ENCODE results near the gene EPB41L1. TPM values are rescaled to one million over a fixed set of nuclear protein-coding genes. Genes with fewer than 3 reads are reported as not detected.

The EPB41L1 gene
- total RNA-seq, 2 experiments from 2014 or later = 1.0 to 2.2 TPM

GRCh38 chr20:36153204-36153603 is 1.3 kb upstream of the EPB41L1 start:
- DNase-seq = no peak
- intact Hi-C loops (cut with micrococcal nuclease) = no loop called here
- Mint-ChIP-seq H3K27ac (no peak overlapping the region), H3K36me3 (ENCODE audit: low read depth) (no peaks in the 10 kb centered on the region), H3K4me3 (no peak overlapping the region), H3K4me1 (ENCODE audit: low read depth) (peaks cover 5% of the 10 kb centered on the region), H3K9me3 (no peaks in the 10 kb centered on the region), H3K27me3 (peaks cover 18% of the 10 kb centered on the region)
- POLR2A ChIA-PET = no interaction called here
- no peak for TF ChIP-seq CTCF (IDR thresholded peaks at IDR 0.05)
- ATAC-seq = no peak
- CTCF ChIA-PET = interaction anchor here (1.1 kb wide), 1 partner anchor 49 kb away, joined by 5 read pairs; no protein-coding TSS in a partner anchor

- Mint-ChIP-seq H3K36me3 (ENCODE audit: low read depth) (no peaks in the 10 kb centered on the region), H3K27ac (no peak overlapping the region), H3K4me3 (peak overlapping the region; percentile 21), H3K27me3 (peaks cover 18% of the 10 kb centered on the region), H3K9me3 (no peaks in the 10 kb centered on the region), H3K4me1 (ENCODE audit: low read depth) (peaks cover 5% of the 10 kb centered on the region)
- CTCF ChIA-PET = no interaction called here
- no peak for TF ChIP-seq CTCF (IDR thresholded peaks at IDR 0.05)
- peak; percentile 71 for ATAC-seq
- POLR2A ChIA-PET = no interaction called here
- intact Hi-C loops (cut with micrococcal nuclease) = no loop called here
- peak; percentile 57 for DNase-seq
Measured at GRCh38 chr20:36153736-36154699, 522 bp upstream of the EPB41L1 start.

- intact Hi-C loops (cut with micrococcal nuclease) = no loop called here
- ChIA-PET POLR2A (interaction anchor here (1.3 kb wide), 1 partner anchor 25 kb away, joined by 4 read pairs; no protein-coding TSS in a partner anchor), CTCF (interaction anchor here (0.8 to 4.7 kb wide), 15 partner anchors 10 to 165 kb away, joined by 3 to 24 read pairs (median 6); no protein-coding TSS in a partner anchor)
- no peak for DNase-seq
- no peak for ATAC-seq
- H3K36me3 Mint-ChIP-seq (ENCODE audit: low read depth) = no peaks in the 10 kb centered on the region
- no peak overlapping the region for H3K27ac Mint-ChIP-seq
- H3K9me3 Mint-ChIP-seq = no peaks in the 10 kb centered on the region
- peak overlapping the region; percentile 45 for H3K4me3 Mint-ChIP-seq
- no peak for TF ChIP-seq CTCF (IDR thresholded peaks at IDR 0.05)
- peaks cover 5% of the 10 kb centered on the region for H3K4me1 Mint-ChIP-seq (ENCODE audit: low read depth)
- H3K27me3 Mint-ChIP-seq = peaks cover 16% of the 10 kb centered on the region
Measured at GRCh38 chr20:36155629-36155971, 1.1 kb downstream of the EPB41L1 start.

GRCh38 chr20:36155991-36156390 is 1.5 kb downstream of the EPB41L1 start:
- Mint-ChIP-seq H3K27ac (no peak overlapping the region), H3K4me1 (ENCODE audit: low read depth) (peaks cover 5% of the 10 kb centered on the region), H3K9me3 (no peaks in the 10 kb centered on the region), H3K4me3 (no peak overlapping the region), H3K27me3 (peaks cover 16% of the 10 kb centered on the region), H3K36me3 (ENCODE audit: low read depth) (no peaks in the 10 kb centered on the region)
- intact Hi-C loops (cut with micrococcal nuclease) = loop anchor here (1.0 kb wide), 1 partner anchor 43 kb away; no protein-coding TSS in a partner anchor
- no peak for DNase-seq
- ATAC-seq = no peak
- POLR2A ChIA-PET = interaction anchor here (1.2 to 1.3 kb wide), 2 partner anchors 24 to 29 kb away, joined by 3 to 4 read pairs; no protein-coding TSS in a partner anchor
- CTCF ChIA-PET = interaction anchor here (0.6 to 4.7 kb wide), 24 partner anchors 10 to 282 kb away, joined by 3 to 24 read pairs (median 5); no protein-coding TSS in a partner anchor
- no peak for TF ChIP-seq CTCF (IDR thresholded peaks at IDR 0.05)

DNA sequence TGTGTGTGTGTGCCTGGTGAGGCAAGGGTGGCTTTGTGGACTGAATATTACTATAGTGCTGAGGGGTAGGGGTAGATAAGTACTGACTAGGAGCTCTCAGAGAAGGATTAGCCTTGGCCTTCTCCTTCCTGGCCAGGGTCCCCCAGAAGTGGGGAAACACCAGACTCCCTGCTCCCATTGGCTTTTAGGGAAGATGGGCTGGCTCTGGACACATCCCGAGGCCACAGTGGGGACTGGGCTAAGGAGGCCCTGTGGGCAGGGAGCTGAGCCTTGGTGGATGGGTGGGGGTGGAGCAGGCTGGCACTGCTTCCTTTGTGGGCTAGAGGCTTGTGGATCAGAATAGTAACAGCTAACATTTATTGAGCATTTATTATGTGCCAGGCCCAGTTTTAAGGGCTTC is 3.1 kb downstream of the EPB41L1 start:
- Mint-ChIP-seq H3K4me3 (no peak overlapping the region), H3K27me3 (peaks cover 13% of the 10 kb centered on the region), H3K27ac (no peak overlapping the region), H3K4me1 (ENCODE audit: low read depth) (peaks cover 5% of the 10 kb centered on the region), H3K36me3 (ENCODE audit: low read depth) (no peaks in the 10 kb centered on the region), H3K9me3 (no peaks in the 10 kb centered on the region)
- intact Hi-C loops (cut with micrococcal nuclease) = no loop called here
- DNase-seq = no peak
- POLR2A ChIA-PET = no interaction called here
- CTCF ChIA-PET = interaction anchor here (1.0 to 4.7 kb wide), 8 partner anchors 11 to 242 kb away, joined by 3 to 24 read pairs (median 12); no protein-coding TSS in a partner anchor
- no peak for ATAC-seq
- no peak for TF ChIP-seq CTCF (IDR thresholded peaks at IDR 0.05)
